HCT116 (cell line): ENCODE data around the gene CDK1. TPM values are rescaled to one million over a fixed set of nuclear protein-coding genes. Genes with fewer than 3 reads are reported as not detected.

Experiments
- ATAC-seq: fragments of 200-7000 bp; cut with Tn5 transposase; 2 replicates; pipeline ENCODE4 v1.9.1; 2020; ENCODE audit warnings: mild to moderate bottlenecking, moderate library complexity
- BruUV-seq: library from RNA; stranded (reverse); fragments of 400-500 nt; replicated peaks from 2 replicates; lab custom pipeline; 2021; lab: Mats Ljungman, UMichigan
- CTCF ChIA-PET: fragments of 300-600 bp; sonication (Branson Sonifier 250); formaldehyde crosslinking; loops from one replicate; lab custom pipeline; 2021; ENCODE audit warnings: antibody characterized with exemption; lab: Charles Lee
- POLR2A ChIA-PET: fragments of 300-600, 350-600 bp; sonication (Branson Sonifier 250); formaldehyde crosslinking; loops from one replicate; lab custom pipeline; 2021; ENCODE audit warnings: antibody characterized with exemption; lab: Charles Lee
- RAD21 ChIA-PET, 2 experiments: fragments of 300-600 bp; sonication (Branson Sonifier 250); formaldehyde crosslinking; loops; one replicate each; lab custom pipeline; 2023; ENCODE audit warnings: low total read pairs in 2 of 2; ENCODE audit not compliant: uncharacterized antibody in 2 of 2, unreplicated experiment in 2 of 2, low non-redundant PET in 1 of 2; lab: Charles Lee
- DNase-seq: peaks from one replicate; pipeline ENCODE4 v3.0.0-alpha.2; 2010; ENCODE audit warnings: low read depth, low spot score
- H2AFZ ChIP-seq: fragments of 200-600 bp; shearing (Covaris generic), sonication (generic); 2 replicates; pipeline ENCODE4 v1.6.1; 2017; ENCODE audit warnings: low read depth, mixed run types, mixed read lengths, antibody characterized with exemption, low read length; ENCODE audit not compliant: poor library complexity, severe bottlenecking
- H3K27ac ChIP-seq: 2 replicates; pipeline ENCODE4 v1.5.1; 2012; ENCODE audit warnings: low read depth, low read length
- H3K27me3 ChIP-seq: fragments of 200-600 bp; sonication (generic); 2 replicates; pipeline ENCODE4 v1.6.1; 2016; ENCODE audit warnings: mixed run types, low read length, mixed read lengths; ENCODE audit not compliant: insufficient read depth
- H3K36me3 ChIP-seq, 2 experiments: fragments of 200-500 bp in 1 of 2; fragments of 200-600 bp in 1 of 2; sonication (Bioruptor generic) in 1 of 2; sonication (generic) in 1 of 2; 2 replicates each; pipeline versions ENCODE4 v1.5.1 to v1.6.1; 2014 to 2016; ENCODE audit warnings: low read length in 2 of 2, inconsistent platforms in 1 of 2, mixed read lengths in 1 of 2, mixed run types in 1 of 2; ENCODE audit not compliant: insufficient read depth in 2 of 2, control insufficient read depth in 1 of 2
- H3K4me1 ChIP-seq, 2 experiments: fragments of 200-600 bp in 1 of 2; sonication (generic) in 1 of 2; 2 replicates each; pipeline versions ENCODE4 v1.5.1 to v1.6.1; 2012 to 2017; ENCODE audit warnings: low read length in 2 of 2, inconsistent platforms in 1 of 2, mild to moderate bottlenecking in 1 of 2, mixed read lengths in 1 of 2, mixed run types in 1 of 2, moderate library complexity in 1 of 2; ENCODE audit not compliant: insufficient read depth in 2 of 2, control insufficient read depth in 1 of 2
- H3K4me2 ChIP-seq: fragments of 200-600 bp; sonication (generic); 2 replicates; pipeline ENCODE4 v1.6.1; 2017; ENCODE audit warnings: mixed run types, low read length, mixed read lengths
- H3K4me3 ChIP-seq, 2 experiments: fragments of 200-600 bp in 1 of 2; sonication (generic) in 1 of 2; replicated peaks in 1 of 2; 2 replicates each; pipeline ENCODE4 v1.5.1; 2011 to 2016; ENCODE audit warnings: low read length in 2 of 2, control low read depth in 1 of 2, low read depth in 1 of 2, mild to moderate bottlenecking in 1 of 2, mixed read lengths in 1 of 2, mixed run types in 1 of 2
- H3K79me2 ChIP-seq: fragments of 200-600 bp; sonication (generic); 2 replicates; pipeline ENCODE4 v1.6.1; 2017; ENCODE audit warnings: mild to moderate bottlenecking, mixed run types, low read length, moderate library complexity, mixed read lengths; ENCODE audit not compliant: insufficient read depth
- H3K9ac ChIP-seq: fragments of 200-600 bp; sonication (generic); 2 replicates; pipeline ENCODE4 v1.6.1; 2016; ENCODE audit warnings: low read length, mixed read lengths
- H3K9me2 ChIP-seq: fragments of 200-600 bp; sonication (generic), shearing (Covaris generic); 2 replicates; pipeline ENCODE4 v1.6.1; 2017; ENCODE audit warnings: mixed run types, mild to moderate bottlenecking, moderate library complexity; ENCODE audit not compliant: insufficient read depth
- H3K9me3 ChIP-seq, 2 experiments: fragments of 200-500 bp in 1 of 2; fragments of 200-600 bp in 1 of 2; sonication (Bioruptor generic) in 1 of 2; sonication (generic) in 1 of 2; 2 replicates each; pipeline ENCODE4 v1.6.1; 2014 to 2017; ENCODE audit warnings: low read length in 2 of 2, mixed read lengths in 2 of 2, inconsistent platforms in 1 of 2, low read depth in 1 of 2, mild to moderate bottlenecking in 1 of 2, mixed run types in 1 of 2, moderate library complexity in 1 of 2; ENCODE audit not compliant: control insufficient read depth in 1 of 2, insufficient read depth in 1 of 2
- H4K20me1 ChIP-seq: fragments of 200-600 bp; sonication (generic), shearing (Covaris generic); 2 replicates; pipeline ENCODE4 v1.6.1; 2017; ENCODE audit warnings: mixed run types, mild to moderate bottlenecking, moderate library complexity; ENCODE audit not compliant: insufficient read depth
- CTCF ChIP-seq, 3 experiments: fragments of 200-600 bp in 1 of 3; sonication (generic) in 1 of 3; IDR thresholded peaks in 2 of 3; conservative IDR thresholded peaks in 1 of 3; 2 replicates each; pipeline ENCODE4 v1.5.1; 2012 to 2017; ENCODE audit warnings: low read depth in 2 of 3, low read length in 2 of 3, antibody characterized with exemption in 1 of 3, borderline replicate concordance in 1 of 3, control low read depth in 1 of 3, mild to moderate bottlenecking in 1 of 3, mixed read lengths in 1 of 3, mixed run types in 1 of 3, moderate library complexity in 1 of 3; ENCODE audit not compliant: insufficient read depth in 1 of 3
- ELF1 ChIP-seq: IDR thresholded peaks from 2 replicates; pipeline ENCODE4 v1.6.1; 2012; ENCODE audit warnings: low read depth, borderline replicate concordance
- EZH2 ChIP-seq: fragments of 200-600 bp; sonication (generic); IDR thresholded peaks from 2 replicates; pipeline ENCODE4 v1.6.1; 2017; ENCODE audit warnings: antibody characterized with exemption, mixed run types
- JUND ChIP-seq: IDR thresholded peaks from 2 replicates; pipeline ENCODE4 v1.6.1; 2012
- POLR2A ChIP-seq: IDR thresholded peaks from 2 replicates; pipeline ENCODE4 v1.7.0; 2011; ENCODE audit warnings: borderline replicate concordance; ENCODE audit not compliant: insufficient read depth, insufficient read length; ENCODE audit errors: extremely low read depth
- RAD21 ChIP-seq: IDR thresholded peaks from 2 replicates; pipeline ENCODE4 v1.6.1; 2012; ENCODE audit warnings: low read depth, mild to moderate bottlenecking
- REST ChIP-seq: IDR thresholded peaks from 2 replicates; pipeline ENCODE4 v1.6.1; 2012; ENCODE audit warnings: low read depth
- SP1 ChIP-seq: IDR thresholded peaks from 2 replicates; pipeline ENCODE4 v1.6.1; 2012; ENCODE audit warnings: low read depth
- ZBTB33 ChIP-seq: IDR thresholded peaks from 2 replicates; pipeline ENCODE4 v1.6.1; 2011; ENCODE audit warnings: mild to moderate bottlenecking, low read length, moderate library complexity; ENCODE audit not compliant: insufficient replicate concordance; ENCODE audit errors: extremely low read depth
- ZNF274 ChIP-seq: fragments of 200-500 bp; sonication (Bioruptor generic); IDR thresholded peaks from 2 replicates; pipeline ENCODE4 v1.6.1; 2014; ENCODE audit warnings: mild to moderate bottlenecking, low read depth, low read length, inconsistent platforms
- intact Hi-C: fragments of 100-400 bp; cut with micrococcal nuclease; formaldehyde crosslinking; loops from 2 replicates; pipeline ENCODE4 v1.10.0; 2022
- total RNA-seq: library from RNA; stranded (reverse); gene quantifications from one replicate; pipeline ENCODE4 v1.2.1, GENCODE V29; 2021; ENCODE audit not compliant: unreplicated experiment

Gene CDK1
- total RNA-seq, 1 experiment from 2014 or later, result 104 TPM

- ChIA-PET CTCF (interaction anchor here (0.6 to 1.6 kb wide), 15 partner anchors 93 to 1221 kb away, joined by 3 to 7 read pairs (median 3); no protein-coding TSS in a partner anchor), POLR2A (no interaction called here), RAD21 (no interaction called here)
- ATAC-seq (peak; percentile 92), DNase-seq (peak; percentile 64)
- Histone ChIP-seq H4K20me1 (no peaks in the 10 kb centered on the region), H3K36me3 (no peaks in the 10 kb centered on the region), H3K4me1 (no peaks in the 10 kb centered on the region), H3K27ac (no peak overlapping the region), H3K27me3 (no peaks in the 10 kb centered on the region), H3K4me3 (no peak overlapping the region), H2AFZ (no peak overlapping the region), H3K9ac (no peak overlapping the region), H3K79me2 (no peaks in the 10 kb centered on the region), H3K9me3 (no peaks in the 10 kb centered on the region), H3K4me2 (no peak overlapping the region), H3K9me2 (no peaks in the 10 kb centered on the region)
- peak; percentile 57 to 87 (median 72); a peak in 5 of 6 replicates for TF ChIP-seq CTCF (IDR thresholded peaks at IDR 0.05 in 2 of 3, conservative IDR thresholded peaks at IDR 0.05 in 1 of 3; ENCODE audit: borderline replicate concordance in 1 of 3, insufficient read depth in 1 of 3, low read depth in 2 of 3, low read length in 2 of 3)
- peak; percentile 87 for TF ChIP-seq RAD21
- TF ChIP-seq ZNF274, result no peak
- intact Hi-C loops, result loop anchor here (1.0 to 10.0 kb wide), 6 partner anchors 148 to 1428 kb away; no protein-coding TSS in a partner anchor
- no TSS peak for BruUV-seq
These were observed 38.5 kb downstream of the CDK1 start for GRCh38 chr10:60816628-60817397.

- no TSS peak for BruUV-seq
- DNase-seq (no peak), ATAC-seq (no peak; the same call in 1 of the 2 replicates)
- Histone ChIP-seq H3K4me1 (no peaks in the 10 kb centered on the region), H3K9me3 (no peaks in the 10 kb centered on the region), H3K9me2 (no peaks in the 10 kb centered on the region), H3K4me2 (no peak overlapping the region), H3K79me2 (no peaks in the 10 kb centered on the region), H3K4me3 (no peak overlapping the region), H3K9ac (no peak overlapping the region), H4K20me1 (no peaks in the 10 kb centered on the region), H3K27me3 (no peaks in the 10 kb centered on the region), H3K36me3 (no peaks in the 10 kb centered on the region), H2AFZ (no peak overlapping the region), H3K27ac (no peak overlapping the region)
- ChIA-PET RAD21 (no interaction called here), POLR2A (no interaction called here), CTCF (interaction anchor here (0.8 to 1.6 kb wide), 5 partner anchors 144 to 1221 kb away, joined by 3 to 7 read pairs (median 3); no protein-coding TSS in a partner anchor)
- intact Hi-C loops, result loop anchor here (2.0 to 10.0 kb wide), 3 partner anchors 147 to 1427 kb away; no protein-coding TSS in a partner anchor
- TF ChIP-seq EZH2 (no peak), SP1 (no peak), POLR2A (no peak), JUND (no peak), REST (no peak), ZBTB33 (no peak), ELF1 (no peak)
These were observed 39.1 kb downstream of the CDK1 start for GRCh38 chr10:60817398-60817805.
